ENCODE data around the gene FAM133A.
A peak's percentile ranks its signal among the peaks of the same experiment; 100 is the strongest.

FAM133A gene

GRCh38 chrX:93673869-93674271 lies at the start of gene FAM133A:
TSS of gene FAM133A (plus strand) at chrX:93674206. CDS start at chrX:93709420, 35,214 bp downstream.
- Histone ChIP-seq H3K9me3 (ENCODE audit: control insufficient read depth, insufficient read depth, low read depth, low read length) (no peaks in the 10 kb centered on the region), H3K4me3 (ENCODE audit: low read depth, low read length) (peak within 1 kb of the TSS; percentile 97), H3K36me3 (ENCODE audit: control insufficient read depth, insufficient read depth, low read length) (peaks cover 5% of the 10 kb centered on the region), H3K27me3 (ENCODE audit: control insufficient read depth, insufficient read depth, low read length) (no peaks in the 10 kb centered on the region), H3K9ac (ENCODE audit: low read length) (peak within 1 kb of the TSS; percentile 88), H3K4me1 (ENCODE audit: control insufficient read depth, insufficient read depth, low read length) (peaks cover 11% of the 10 kb centered on the region), H3K27ac (ENCODE audit: low read depth, low read length) (peak within 1 kb of the TSS; percentile 32; the same call in 1 of the 2 replicates)

GRCh38 chrX:93637591-93637990 lies 36.4 kb upstream of the FAM133A start:
- H3K27me3 ChIP-seq (ENCODE audit: control insufficient read depth, insufficient read depth, low read length), result no peaks in the 10 kb centered on the region
- H3K4me3 ChIP-seq (ENCODE audit: low read depth, low read length), result no peak overlapping the region
- H3K9me3 ChIP-seq (ENCODE audit: control insufficient read depth, insufficient read depth, low read depth, low read length), result peaks cover 19% of the 10 kb centered on the region
- no peaks in the 10 kb centered on the region for H3K36me3 ChIP-seq (ENCODE audit: control insufficient read depth, insufficient read depth, low read length)
- no peak overlapping the region for H3K27ac ChIP-seq (ENCODE audit: low read depth, low read length)
- no peak overlapping the region for H3K9ac ChIP-seq (ENCODE audit: low read length)
- H3K4me1 ChIP-seq (ENCODE audit: control insufficient read depth, insufficient read depth, low read length), result no peaks in the 10 kb centered on the region

GRCh38 chrX:93649381-93649780 lies 24.6 kb upstream of the FAM133A start:
- no peaks in the 10 kb centered on the region for H3K36me3 ChIP-seq (ENCODE audit: control insufficient read depth, insufficient read depth, low read length)
- no peak overlapping the region for H3K9ac ChIP-seq (ENCODE audit: low read length)
- H3K27ac ChIP-seq (ENCODE audit: low read depth, low read length), result no peak overlapping the region
- H3K4me1 ChIP-seq (ENCODE audit: control insufficient read depth, insufficient read depth, low read length), result no peaks in the 10 kb centered on the region
- no peak overlapping the region for H3K4me3 ChIP-seq (ENCODE audit: low read depth, low read length)
- no peaks in the 10 kb centered on the region for H3K27me3 ChIP-seq (ENCODE audit: control insufficient read depth, insufficient read depth, low read length)
- peaks cover 34% of the 10 kb centered on the region for H3K9me3 ChIP-seq (ENCODE audit: control insufficient read depth, insufficient read depth, low read depth, low read length)

- H3K27me3 ChIP-seq (ENCODE audit: control insufficient read depth, insufficient read depth, low read length), result no peaks in the 10 kb centered on the region
- H3K9ac ChIP-seq (ENCODE audit: low read length), result no peak overlapping the region
- H3K4me1 ChIP-seq (ENCODE audit: control insufficient read depth, insufficient read depth, low read length), result no peaks in the 10 kb centered on the region
- H3K4me3 ChIP-seq (ENCODE audit: low read depth, low read length), result no peak overlapping the region
- no peak overlapping the region for H3K27ac ChIP-seq (ENCODE audit: low read depth, low read length)
- H3K36me3 ChIP-seq (ENCODE audit: control insufficient read depth, insufficient read depth, low read length), result no peaks in the 10 kb centered on the region
- no peaks in the 10 kb centered on the region for H3K9me3 ChIP-seq (ENCODE audit: control insufficient read depth, insufficient read depth, low read depth, low read length)
These were observed 13.4 kb upstream of the FAM133A start for GRCh38 chrX:93660575-93660974.

GRCh38 chrX:93673056-93673868 lies 744 bp upstream of the FAM133A start, which contains the start of gene NAP1L3:
TSS of gene NAP1L3 (minus strand) at chrX:93673578. CDS start at chrX:93673304, 274 bp downstream.
- Histone ChIP-seq H3K27me3 (ENCODE audit: control insufficient read depth, insufficient read depth, low read length) (no peaks in the 10 kb centered on the region), H3K9ac (ENCODE audit: low read length) (peak within 1 kb of the TSS; percentile 88), H3K4me3 (ENCODE audit: low read depth, low read length) (peak within 1 kb of the TSS; percentile 97), H3K4me1 (ENCODE audit: control insufficient read depth, insufficient read depth, low read length) (peaks cover 11% of the 10 kb centered on the region), H3K36me3 (ENCODE audit: control insufficient read depth, insufficient read depth, low read length) (peaks cover 5% of the 10 kb centered on the region), H3K9me3 (ENCODE audit: control insufficient read depth, insufficient read depth, low read depth, low read length) (no peaks in the 10 kb centered on the region), H3K27ac (ENCODE audit: low read depth, low read length) (peak within 1 kb of the TSS; percentile 32; the same call in 1 of the 2 replicates)

- no peaks in the 10 kb centered on the region for H3K27me3 ChIP-seq (ENCODE audit: control insufficient read depth, insufficient read depth, low read length)
- no peaks in the 10 kb centered on the region; the same call in 1 of the 2 replicates for H3K4me1 ChIP-seq (ENCODE audit: control insufficient read depth, insufficient read depth, low read length)
- no peak overlapping the region for H3K27ac ChIP-seq (ENCODE audit: low read depth, low read length)
- H3K9ac ChIP-seq (ENCODE audit: low read length), result no peak overlapping the region
- no peaks in the 10 kb centered on the region for H3K36me3 ChIP-seq (ENCODE audit: control insufficient read depth, insufficient read depth, low read length)
- H3K9me3 ChIP-seq (ENCODE audit: control insufficient read depth, insufficient read depth, low read depth, low read length), result no peaks in the 10 kb centered on the region
- no peak overlapping the region for H3K4me3 ChIP-seq (ENCODE audit: low read depth, low read length)
These were observed 22.0 kb downstream of the FAM133A start for GRCh38 chrX:93695981-93696380.

- H3K4me1 ChIP-seq (ENCODE audit: control insufficient read depth, insufficient read depth, low read length), result no peaks in the 10 kb centered on the region; the same call in 1 of the 2 replicates
- no peak overlapping the region for H3K9ac ChIP-seq (ENCODE audit: low read length)
- no peaks in the 10 kb centered on the region for H3K9me3 ChIP-seq (ENCODE audit: control insufficient read depth, insufficient read depth, low read depth, low read length)
- H3K27ac ChIP-seq (ENCODE audit: low read depth, low read length), result no peak overlapping the region
- H3K36me3 ChIP-seq (ENCODE audit: control insufficient read depth, insufficient read depth, low read length), result no peaks in the 10 kb centered on the region
- no peaks in the 10 kb centered on the region for H3K27me3 ChIP-seq (ENCODE audit: control insufficient read depth, insufficient read depth, low read length)
- H3K4me3 ChIP-seq (ENCODE audit: low read depth, low read length), result no peak overlapping the region
These were observed 29.7 kb downstream of the FAM133A start for GRCh38 chrX:93703701-93704100.

- Histone ChIP-seq H3K27me3 (ENCODE audit: control insufficient read depth, insufficient read depth, low read length) (no peaks in the 10 kb centered on the region), H3K9ac (ENCODE audit: low read length) (no peak overlapping the region), H3K27ac (ENCODE audit: low read depth, low read length) (no peak overlapping the region), H3K36me3 (ENCODE audit: control insufficient read depth, insufficient read depth, low read length) (no peaks in the 10 kb centered on the region), H3K4me3 (ENCODE audit: low read depth, low read length) (no peak overlapping the region), H3K9me3 (ENCODE audit: control insufficient read depth, insufficient read depth, low read depth, low read length) (no peaks in the 10 kb centered on the region), H3K4me1 (ENCODE audit: control insufficient read depth, insufficient read depth, low read length) (no peaks in the 10 kb centered on the region)
These were observed 37.1 kb downstream of the FAM133A start for GRCh38 chrX:93711076-93711475.

GRCh38 chrX:93741811-93742210 lies 67.8 kb downstream of the FAM133A start:
- no peak overlapping the region for H3K27ac ChIP-seq (ENCODE audit: low read depth, low read length)
- H3K36me3 ChIP-seq (ENCODE audit: control insufficient read depth, insufficient read depth, low read length), result no peaks in the 10 kb centered on the region
- peaks cover 3% of the 10 kb centered on the region; the same call in 1 of the 2 replicates for H3K9me3 ChIP-seq (ENCODE audit: control insufficient read depth, insufficient read depth, low read depth, low read length)
- peaks cover 7% of the 10 kb centered on the region; the same call in 1 of the 2 replicates for H3K4me1 ChIP-seq (ENCODE audit: control insufficient read depth, insufficient read depth, low read length)
- no peak overlapping the region for H3K9ac ChIP-seq (ENCODE audit: low read length)
- H3K27me3 ChIP-seq (ENCODE audit: control insufficient read depth, insufficient read depth, low read length), result no peaks in the 10 kb centered on the region
- H3K4me3 ChIP-seq (ENCODE audit: low read depth, low read length), result no peak overlapping the region

- no peak overlapping the region for H3K4me3 ChIP-seq (ENCODE audit: low read depth, low read length)
- no peaks in the 10 kb centered on the region for H3K36me3 ChIP-seq (ENCODE audit: control insufficient read depth, insufficient read depth, low read length)
- no peaks in the 10 kb centered on the region for H3K27me3 ChIP-seq (ENCODE audit: control insufficient read depth, insufficient read depth, low read length)
- peaks cover 4% of the 10 kb centered on the region; the same call in 1 of the 2 replicates for H3K4me1 ChIP-seq (ENCODE audit: control insufficient read depth, insufficient read depth, low read length)
- no peak overlapping the region for H3K9ac ChIP-seq (ENCODE audit: low read length)
- H3K27ac ChIP-seq (ENCODE audit: low read depth, low read length), result no peak overlapping the region
- peaks cover 13% of the 10 kb centered on the region for H3K9me3 ChIP-seq (ENCODE audit: control insufficient read depth, insufficient read depth, low read depth, low read length)
These were observed 86.2 kb downstream of the FAM133A start for GRCh38 chrX:93760163-93760562.
